CD4-positive, alpha-beta T cell treated with Interleukin-15 for 4 hours (primary cell): ENCODE results near the gene AKNA.

Experiments used
- DNase-seq: peaks from one replicate; pipeline ENCODE4 v3.0.0-alpha.2; 2020; ENCODE audit warnings: low spot score

Gene AKNA

DNA sequence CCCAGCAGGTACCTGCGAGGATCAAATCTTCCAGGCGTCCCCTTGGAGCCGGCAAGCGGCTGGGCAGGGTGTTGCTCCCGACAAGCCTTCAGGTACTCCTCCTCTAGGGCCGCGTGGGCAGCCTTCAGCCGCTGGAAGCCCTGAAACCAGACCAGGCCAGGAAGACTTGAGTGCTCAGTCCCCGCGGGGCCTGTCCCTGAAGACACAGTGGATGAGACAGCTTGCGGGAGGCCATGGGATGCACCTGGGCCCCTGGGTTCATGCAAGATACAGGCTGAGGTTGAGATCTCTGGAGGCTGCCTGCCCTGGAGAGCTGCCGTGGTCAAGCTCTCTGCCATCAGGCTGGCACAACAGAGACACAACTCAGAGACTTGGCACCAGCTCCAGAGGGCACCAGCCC, 25.4 kb downstream of the AKNA start:
- DNase-seq: no peak

GRCh38 chr9:114361542-114361941, 26.2 kb downstream of the AKNA start:
- DNase-seq: no peak

DNA sequence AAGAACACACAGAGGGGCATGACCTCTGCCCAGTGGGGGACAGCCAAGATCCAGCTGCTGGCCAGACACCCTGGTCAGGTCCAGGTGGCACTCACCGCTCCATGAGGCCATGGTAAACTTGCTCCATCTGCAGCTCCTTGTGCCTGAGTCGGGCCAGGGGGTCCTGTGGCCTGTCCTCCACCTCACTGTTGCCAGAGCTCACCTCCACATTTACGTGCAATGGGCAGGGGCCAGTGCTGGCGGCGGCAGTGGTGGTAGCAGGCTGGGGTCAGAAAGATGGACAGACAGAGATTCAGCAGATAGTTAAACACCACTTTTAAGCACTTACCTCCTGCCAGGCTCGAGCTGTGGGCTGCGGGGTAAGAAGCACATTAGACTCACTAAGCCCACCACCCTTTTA, 28.0 kb downstream of the AKNA start:
- no peak for DNase-seq

GRCh38 chr9:114357911-114358328, 29.9 kb downstream of the AKNA start:
- DNase-seq: no peak

GRCh38 chr9:114357360-114357759, 30.4 kb downstream of the AKNA start:
- DNase-seq: no peak

DNA sequence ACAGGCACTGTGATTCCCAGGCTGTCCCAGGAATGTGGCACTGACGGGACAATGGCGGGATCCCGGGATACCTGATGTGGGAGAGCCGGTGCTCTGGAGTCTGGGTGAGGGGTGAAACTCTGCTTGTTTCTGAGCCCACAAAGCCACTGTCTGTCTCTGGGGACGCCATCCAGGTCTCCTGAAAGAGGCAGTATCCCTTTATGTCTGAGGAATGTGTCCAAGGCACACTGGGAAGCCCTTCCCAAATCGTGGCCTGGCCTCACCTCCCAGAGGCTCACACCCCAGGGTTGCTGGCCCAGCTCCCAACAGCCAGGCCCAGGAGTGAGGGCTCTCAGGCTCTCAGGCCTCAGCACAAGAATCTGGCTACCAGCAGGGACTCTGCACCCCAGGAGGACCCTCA, 31.0 kb downstream of the AKNA start:
- DNase-seq: no peak

DNA sequence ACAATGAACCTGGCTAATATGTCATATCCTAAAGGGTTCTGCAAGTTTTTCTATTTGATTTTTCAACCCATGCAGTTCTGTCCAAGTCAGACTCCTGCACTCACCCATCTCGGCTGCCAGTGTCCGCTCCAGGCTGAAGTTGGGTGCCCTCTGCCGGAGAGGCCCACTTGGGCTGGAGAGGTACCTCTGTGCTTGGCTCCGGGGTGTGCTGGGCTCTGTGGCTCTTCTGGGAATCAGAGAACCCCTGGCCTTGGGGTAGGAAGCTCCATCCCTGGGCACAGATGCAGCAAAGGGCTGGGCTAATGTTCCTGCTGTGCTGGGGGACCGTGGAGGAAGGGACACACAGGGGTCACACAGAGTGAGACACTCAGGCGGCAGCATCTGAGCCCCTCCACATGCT, 32.0 kb downstream of the AKNA start:
- no peak for DNase-seq

- no peak for DNase-seq
Measured at GRCh38 chr9:114351932-114352331, 35.9 kb downstream of the AKNA start.

- DNase-seq: no peak
Measured at GRCh38 chr9:114350636-114351401, 37.0 kb downstream of the AKNA start.

DNA sequence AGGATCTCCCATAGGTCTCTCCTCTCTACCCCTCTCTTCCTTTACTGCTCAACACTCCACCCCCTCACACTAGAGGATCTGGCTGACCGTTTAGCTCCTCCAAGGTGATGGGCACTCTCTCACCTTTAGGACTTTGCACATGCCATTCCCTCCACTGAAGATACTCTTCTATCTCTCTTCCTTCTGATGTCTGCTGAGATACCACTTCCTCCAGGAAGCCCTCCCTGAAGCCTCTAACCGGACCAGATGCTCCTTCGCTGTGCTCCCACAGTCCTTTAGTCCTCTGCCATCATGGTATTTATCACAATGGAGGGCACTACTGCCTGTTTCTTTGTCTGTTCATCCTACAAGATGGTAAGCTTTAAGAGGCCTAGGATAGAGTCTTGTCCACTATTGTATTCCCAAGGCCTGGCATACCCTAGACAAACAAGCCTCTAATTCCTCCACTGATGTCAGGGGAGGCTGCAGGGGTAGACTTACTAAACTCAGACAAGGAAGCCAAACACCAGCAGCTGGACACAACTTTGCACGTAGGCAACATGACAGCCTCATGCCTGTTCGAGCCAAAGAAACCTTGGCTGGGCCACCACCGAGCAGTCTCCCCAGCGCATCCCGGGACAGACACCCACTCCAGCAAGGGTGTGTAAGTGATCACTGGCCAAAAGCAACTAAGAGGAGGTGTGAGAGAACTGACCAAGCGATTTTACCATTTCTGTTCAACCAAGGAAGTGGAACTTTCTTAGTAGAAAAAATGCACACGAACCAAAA, 37.9 kb downstream of the AKNA start:
- DNase-seq: no peak

- peak; percentile 76 for DNase-seq
Measured at GRCh38 chr9:114348906-114349482, 38.8 kb downstream of the AKNA start.

DNA sequence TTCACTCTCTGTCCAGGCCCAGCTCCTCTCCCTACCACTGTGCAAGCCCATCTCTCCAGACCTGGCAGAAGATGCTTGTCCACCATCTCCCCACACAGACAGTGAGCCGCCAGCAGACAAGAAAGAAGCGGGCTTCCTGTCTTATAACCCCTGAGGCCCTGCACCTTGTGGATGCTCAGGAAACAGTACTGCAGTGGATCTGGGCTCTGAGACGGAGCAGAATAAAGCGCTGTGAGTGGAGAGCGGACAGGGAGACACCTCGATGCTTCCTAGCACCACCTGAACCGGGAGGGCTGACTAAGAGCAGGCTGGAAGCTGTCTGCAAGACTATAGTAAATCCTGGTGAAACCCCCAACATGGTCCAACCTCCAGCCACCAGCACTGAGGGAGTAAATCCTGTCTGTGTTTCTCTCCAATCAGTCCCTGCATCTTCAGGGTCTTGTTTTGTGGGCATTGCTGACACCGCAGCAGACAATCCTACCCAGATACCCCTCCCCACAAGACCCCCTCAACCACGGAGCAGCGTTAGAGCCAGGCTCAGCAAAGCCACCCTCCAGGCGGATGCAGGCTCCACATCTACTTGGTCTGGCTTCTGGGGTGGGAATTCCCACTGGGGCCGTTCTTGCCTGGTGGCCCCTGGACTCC, 39.4 kb downstream of the AKNA start:
- DNase-seq: no peak

- DNase-seq: no peak
Measured at GRCh38 chr9:114347675-114348074, 40.1 kb downstream of the AKNA start.

DNA sequence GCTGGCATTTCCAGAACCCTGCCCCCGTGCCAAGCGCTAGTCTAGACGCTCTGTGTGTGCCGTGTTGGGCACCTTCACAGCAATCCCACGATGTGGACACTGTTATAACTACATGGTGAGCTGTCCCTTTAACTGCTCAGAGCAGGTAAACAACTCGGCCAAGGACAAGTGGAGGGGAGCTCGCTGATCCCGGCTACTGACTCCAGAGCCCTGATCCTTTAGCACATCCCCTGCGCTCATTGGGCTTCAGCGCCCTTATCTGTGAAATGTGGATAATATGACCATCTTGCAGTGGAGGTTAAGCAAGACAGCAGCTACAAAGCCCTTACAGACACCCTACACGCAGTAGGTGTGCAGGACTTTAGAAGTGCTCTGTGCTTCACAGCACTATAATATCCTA, 41.6 kb downstream of the AKNA start:
- no peak for DNase-seq

GRCh38 chr9:114345493-114346065, 42.2 kb downstream of the AKNA start:
- DNase-seq: no peak

- DNase-seq: no peak
Measured at GRCh38 chr9:114344692-114345091, 43.1 kb downstream of the AKNA start.

DNA sequence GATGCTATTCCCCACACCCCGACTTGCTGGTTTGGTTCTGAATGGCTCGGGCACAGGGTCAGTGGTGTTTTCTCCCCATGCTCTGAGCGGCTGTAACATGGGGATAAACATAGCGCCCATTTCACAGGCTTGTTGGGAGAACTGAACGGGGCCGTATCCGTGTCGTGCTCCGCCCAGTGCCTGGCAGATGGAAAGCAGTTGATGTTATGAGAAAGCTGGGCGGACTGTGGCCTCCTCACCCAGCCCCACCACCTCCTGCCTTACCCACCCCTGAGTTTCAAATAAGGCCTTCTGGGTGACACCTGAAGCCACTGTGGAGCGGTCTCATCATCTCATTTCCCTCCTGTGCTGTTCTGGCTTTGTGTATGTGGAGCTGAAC, 43.6 kb downstream of the AKNA start:
- DNase-seq: no peak

DNA sequence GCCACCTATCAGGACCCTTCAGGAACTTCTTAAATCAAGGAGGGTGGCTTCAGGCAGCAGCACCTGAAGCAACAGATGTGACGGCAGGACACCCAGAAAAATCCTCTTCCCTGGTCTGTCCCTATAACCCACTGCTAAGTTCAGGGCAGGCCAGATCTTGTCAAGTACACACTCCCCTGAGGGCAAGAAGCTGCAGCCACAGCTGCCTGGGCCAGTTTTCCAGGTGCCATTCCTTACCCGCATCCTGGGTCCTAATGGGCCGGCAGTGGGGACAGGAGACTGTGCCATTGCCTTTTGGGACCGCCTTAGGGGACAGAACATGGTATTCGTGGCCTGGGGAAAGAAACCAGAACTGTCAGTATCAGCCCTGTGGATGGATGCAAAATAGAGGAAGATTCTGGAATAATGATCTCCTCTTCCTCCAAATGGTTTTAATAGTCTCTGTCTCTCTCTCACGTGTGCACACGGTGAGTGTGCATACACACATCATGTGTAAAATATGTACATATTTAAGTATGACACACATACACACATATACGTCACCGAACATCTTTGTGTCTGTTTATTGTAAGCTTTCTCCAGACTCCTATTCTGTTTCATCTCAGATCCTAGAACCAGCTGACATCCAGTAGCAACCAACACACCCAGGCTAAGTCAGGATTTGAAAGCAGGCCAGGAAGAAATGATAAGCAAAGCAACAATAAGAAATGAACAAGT, 44.2 kb downstream of the AKNA start:
- no peak for DNase-seq

GRCh38 chr9:114342755-114343440, 44.9 kb downstream of the AKNA start:
- DNase-seq: no peak

- DNase-seq: no peak
Measured at GRCh38 chr9:114341991-114342390, 45.8 kb downstream of the AKNA start.

DNA sequence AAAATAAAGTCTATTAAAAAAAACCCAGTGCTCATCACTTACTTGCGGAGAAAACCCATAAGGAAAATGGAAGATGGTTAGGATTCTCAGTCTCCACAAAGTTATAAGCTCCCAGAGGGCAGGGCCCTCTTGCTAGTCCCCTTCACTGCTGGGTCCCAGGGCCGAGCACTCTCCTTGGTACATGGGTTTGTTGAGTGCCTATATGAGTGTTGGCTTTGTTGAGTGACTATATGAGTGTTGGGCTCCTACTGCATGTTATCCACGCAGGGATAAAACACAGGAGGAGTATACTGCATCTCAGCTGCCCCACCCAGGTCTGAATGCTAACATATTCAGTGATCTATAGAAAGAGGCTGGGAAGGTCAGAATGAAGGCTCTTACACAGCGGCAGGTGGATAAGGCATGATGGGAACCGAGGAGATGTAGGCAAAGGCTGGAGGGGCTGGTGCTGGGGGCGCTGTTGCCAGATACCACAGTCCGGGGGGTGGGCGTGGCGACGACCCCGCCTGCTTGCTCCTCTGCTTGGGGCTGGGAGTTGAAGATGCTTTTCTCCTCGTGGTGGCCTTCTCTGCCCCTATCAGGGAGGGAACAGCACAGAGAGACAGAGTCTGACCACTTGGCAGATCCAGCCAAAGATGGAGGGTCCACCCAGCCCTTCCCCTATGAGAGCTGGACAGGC, 46.5 kb downstream of the AKNA start:
- no peak for DNase-seq
